ENCODE measurements around the gene SH3GL3. TPM values are rescaled to one million over a fixed set of nuclear protein-coding genes. Genes with fewer than 3 reads are reported as not detected.

The SH3GL3 gene
- total RNA-seq, 4 donors from 2014 or later = 0.40 TPM; not detected in 3

- Histone ChIP-seq H3K4me3 (replicated peaks in 1 of 3) (no peak overlapping the region), H3K27ac (no peak overlapping the region), H3K27me3 (no peaks in the 10 kb centered on the region), H3K36me3 (no peaks in the 10 kb centered on the region), H3K4me1 (no peaks in the 10 kb centered on the region), H3K9me3 (no peaks in the 10 kb centered on the region)
- TF ChIP-seq POLR2A (IDR thresholded peaks at IDR 0.05) = no peak
- TF ChIP-seq CTCF (IDR thresholded peaks at IDR 0.05) = no peak
- intact Hi-C loops (cut with DNase I) = no loop called here
- no peak for DNase-seq
- 84 to 86% methylated on average over 2 of the region's 2 CpGs for WGBS, 2 donors
These were observed 79.2 kb downstream of the SH3GL3 start for GRCh38 chr15:83526319-83526718.

- Histone ChIP-seq H3K4me3 (replicated peaks in 1 of 3) (no peak overlapping the region), H3K36me3 (no peaks in the 10 kb centered on the region), H3K27me3 (no peaks in the 10 kb centered on the region), H3K27ac (no peak overlapping the region), H3K4me1 (no peaks in the 10 kb centered on the region), H3K9me3 (no peaks in the 10 kb centered on the region)
- 69 to 70% methylated on average over 4 of the region's 4 CpGs for WGBS, 2 donors
- DNase-seq = no peak
- intact Hi-C loops (cut with DNase I) = no loop called here
- TF ChIP-seq CTCF (IDR thresholded peaks at IDR 0.05) = no peak
These were observed 86.3 kb downstream of the SH3GL3 start for GRCh38 chr15:83533410-83533962.

- H3K9me3 ChIP-seq = no peaks in the 10 kb centered on the region
- no peak for DNase-seq
- H3K4me3 ChIP-seq (replicated peaks in 1 of 3) = no peak overlapping the region
- H3K27ac ChIP-seq = no peak overlapping the region
- H3K36me3 ChIP-seq = no peaks in the 10 kb centered on the region
- 93 to 97% methylated on average over 2 of the region's 2 CpGs for WGBS, 2 donors
- H3K27me3 ChIP-seq = no peaks in the 10 kb centered on the region
- intact Hi-C loops (cut with DNase I) = no loop called here
- TF ChIP-seq POLR2A (IDR thresholded peaks at IDR 0.05) (no peak), CTCF (IDR thresholded peaks at IDR 0.05) (no peak)
- no peaks in the 10 kb centered on the region for H3K4me1 ChIP-seq
These were observed 90.5 kb downstream of the SH3GL3 start for GRCh38 chr15:83537606-83538005.

GRCh38 chr15:83538682-83539081 lies 91.5 kb downstream of the SH3GL3 start:
- no peaks in the 10 kb centered on the region for H3K36me3 ChIP-seq
- no peaks in the 10 kb centered on the region for H3K9me3 ChIP-seq
- no peak overlapping the region for H3K4me3 ChIP-seq (replicated peaks in 1 of 3)
- no peak overlapping the region for H3K27ac ChIP-seq
- no peak for DNase-seq
- intact Hi-C loops (cut with DNase I) = no loop called here
- H3K4me1 ChIP-seq = no peaks in the 10 kb centered on the region
- TF ChIP-seq CTCF (IDR thresholded peaks at IDR 0.05) (no peak), POLR2A (IDR thresholded peaks at IDR 0.05) (no peak)
- H3K27me3 ChIP-seq = no peaks in the 10 kb centered on the region

GRCh38 chr15:83545804-83546511 lies 98.8 kb downstream of the SH3GL3 start:
- DNase-seq = no peak
- Histone ChIP-seq H3K27me3 (no peaks in the 10 kb centered on the region), H3K4me3 (replicated peaks in 1 of 3) (no peak overlapping the region), H3K27ac (no peak overlapping the region), H3K4me1 (no peaks in the 10 kb centered on the region), H3K36me3 (no peaks in the 10 kb centered on the region), H3K9me3 (no peaks in the 10 kb centered on the region)
- intact Hi-C loops (cut with DNase I) = no loop called here
- WGBS, 2 donors = 93 to 100% methylated on average over 1 of the region's 1 CpG
- TF ChIP-seq CTCF (IDR thresholded peaks at IDR 0.05) (no peak), POLR2A (IDR thresholded peaks at IDR 0.05) (no peak)
